ENCODE data around the gene AOC3.
A peak's percentile ranks its signal among the peaks of the same experiment; 100 is the strongest.

Gene AOC3, protein sequence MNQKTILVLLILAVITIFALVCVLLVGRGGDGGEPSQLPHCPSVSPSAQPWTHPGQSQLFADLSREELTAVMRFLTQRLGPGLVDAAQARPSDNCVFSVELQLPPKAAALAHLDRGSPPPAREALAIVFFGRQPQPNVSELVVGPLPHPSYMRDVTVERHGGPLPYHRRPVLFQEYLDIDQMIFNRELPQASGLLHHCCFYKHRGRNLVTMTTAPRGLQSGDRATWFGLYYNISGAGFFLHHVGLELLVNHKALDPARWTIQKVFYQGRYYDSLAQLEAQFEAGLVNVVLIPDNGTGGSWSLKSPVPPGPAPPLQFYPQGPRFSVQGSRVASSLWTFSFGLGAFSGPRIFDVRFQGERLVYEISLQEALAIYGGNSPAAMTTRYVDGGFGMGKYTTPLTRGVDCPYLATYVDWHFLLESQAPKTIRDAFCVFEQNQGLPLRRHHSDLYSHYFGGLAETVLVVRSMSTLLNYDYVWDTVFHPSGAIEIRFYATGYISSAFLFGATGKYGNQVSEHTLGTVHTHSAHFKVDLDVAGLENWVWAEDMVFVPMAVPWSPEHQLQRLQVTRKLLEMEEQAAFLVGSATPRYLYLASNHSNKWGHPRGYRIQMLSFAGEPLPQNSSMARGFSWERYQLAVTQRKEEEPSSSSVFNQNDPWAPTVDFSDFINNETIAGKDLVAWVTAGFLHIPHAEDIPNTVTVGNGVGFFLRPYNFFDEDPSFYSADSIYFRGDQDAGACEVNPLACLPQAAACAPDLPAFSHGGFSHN

GRCh38 chr17:42850954-42851353, at the start of gene AOC3:
Gene AOC3 (plus strand): TSS chr17:42851199. CDS start chr17:42851344, 145 bp downstream.
- DNase-seq (ENCODE audit: low read depth in 2 of 2, low spot score in 1 of 2): no peak

GRCh38 chr17:42803074-42803883, 47.7 kb upstream of the AOC3 start:
- no peak for DNase-seq (ENCODE audit: low read depth in 2 of 2, low spot score in 1 of 2)

DNA sequence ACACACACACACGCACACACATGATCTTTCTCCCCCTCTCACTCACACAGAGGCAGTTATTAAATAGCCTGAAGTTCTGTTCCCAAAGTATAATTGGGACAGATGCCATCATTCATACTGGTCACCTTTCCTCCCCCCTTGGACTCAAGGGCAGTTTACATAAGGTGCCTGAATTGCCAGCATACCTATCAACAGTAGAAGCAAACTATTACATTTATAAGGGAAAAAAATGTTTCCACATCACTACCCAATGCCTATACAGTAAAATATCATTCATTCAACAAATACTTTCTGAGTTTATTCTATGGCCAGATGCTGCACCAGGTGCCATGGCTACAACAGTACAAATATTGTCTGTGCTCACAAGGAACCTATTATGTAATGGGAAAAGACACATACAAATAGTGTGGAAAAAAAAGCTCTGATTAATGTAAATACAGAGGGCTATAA, 46.1 kb upstream of the AOC3 start:
- no peak for DNase-seq (ENCODE audit: low read depth in 2 of 2, low spot score in 1 of 2)

DNA sequence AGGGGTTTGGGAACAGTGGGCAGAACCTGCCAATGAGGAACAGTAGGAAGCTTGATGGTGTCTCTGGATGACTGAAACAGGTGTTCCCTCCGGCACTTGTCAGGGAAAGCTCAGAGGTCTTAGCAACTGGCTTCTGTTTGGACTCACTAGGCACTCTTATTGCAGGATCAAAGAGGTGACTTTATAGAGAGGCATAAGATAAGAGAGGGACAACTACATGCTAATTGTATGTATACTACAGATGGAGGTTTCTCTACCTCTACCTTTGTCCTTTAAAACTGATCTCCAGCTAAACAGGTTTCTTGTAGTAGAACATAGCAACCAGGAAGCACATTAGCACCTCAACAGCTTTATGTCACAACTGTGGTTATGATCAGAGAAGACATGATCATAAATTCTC, 44.8 kb upstream of the AOC3 start:
- no peak for DNase-seq (ENCODE audit: low read depth in 2 of 2, low spot score in 1 of 2)

GRCh38 chr17:42809250-42809649, 41.7 kb upstream of the AOC3 start:
- no peak for DNase-seq (ENCODE audit: low read depth in 2 of 2, low spot score in 1 of 2)

DNA sequence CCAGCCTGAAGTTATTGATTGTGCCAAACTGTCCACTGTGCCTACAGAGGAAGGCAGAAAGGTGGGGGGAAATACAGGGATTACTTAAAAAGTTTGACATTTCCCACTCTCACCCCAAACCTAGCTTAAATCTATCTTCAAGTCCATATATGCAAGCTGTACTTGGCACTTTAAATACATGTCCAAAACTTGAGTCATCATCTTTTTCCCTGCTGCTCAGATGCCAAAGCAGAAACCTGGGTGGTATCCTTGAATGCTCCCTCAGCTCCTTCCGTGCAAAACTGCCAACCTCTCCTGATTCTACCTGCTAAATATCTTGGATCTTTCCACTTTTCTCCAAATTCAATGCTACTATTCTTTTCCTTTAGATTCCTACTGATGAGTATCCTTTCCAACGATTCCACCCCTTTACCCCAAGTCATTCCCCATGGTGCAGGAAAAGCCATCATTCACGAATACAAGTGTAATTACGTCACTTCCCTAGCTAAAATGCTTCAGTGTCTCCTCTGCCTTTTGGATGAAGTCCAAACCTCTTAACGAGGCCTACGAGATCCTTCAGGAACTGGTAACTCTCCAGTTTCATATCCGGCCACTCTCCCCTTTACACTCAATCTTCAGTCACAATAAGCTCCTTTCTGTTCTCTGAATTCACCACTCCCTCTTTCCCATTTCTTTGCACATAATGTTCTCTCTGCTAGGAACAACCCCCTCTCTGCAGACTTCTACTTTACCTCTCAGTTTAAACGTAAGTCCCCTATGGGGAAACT, 36.2 kb upstream of the AOC3 start:
- no peak for DNase-seq (ENCODE audit: low read depth in 2 of 2, low spot score in 1 of 2)

- no peak for DNase-seq (ENCODE audit: low read depth in 2 of 2, low spot score in 1 of 2)
Measured at GRCh38 chr17:42817866-42818265, 33.1 kb upstream of the AOC3 start.

DNA sequence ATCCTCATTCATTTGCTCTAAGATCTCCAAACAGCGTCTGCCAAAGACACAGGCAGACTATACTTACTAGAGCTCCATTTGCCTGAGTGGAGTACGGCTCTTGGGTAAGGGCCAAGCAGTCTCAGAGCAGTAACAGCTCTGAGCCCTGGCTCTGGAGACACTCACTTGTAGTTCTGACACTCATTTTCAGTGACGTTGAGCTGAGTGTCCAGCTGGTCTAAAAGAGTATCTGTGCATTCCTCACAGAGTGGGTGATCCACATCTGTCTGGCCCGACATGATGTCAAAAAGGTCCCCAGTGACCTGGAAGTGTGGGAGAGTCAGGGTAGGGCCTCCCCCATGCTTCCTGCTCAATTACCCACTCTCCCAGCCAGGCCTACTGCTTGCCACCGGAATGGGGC, 32.6 kb upstream of the AOC3 start:
- DNase-seq (ENCODE audit: low read depth in 2 of 2, low spot score in 1 of 2): no peak

GRCh38 chr17:42819939-42820535, 31.0 kb upstream of the AOC3 start:
- DNase-seq (ENCODE audit: low read depth in 2 of 2, low spot score in 1 of 2): peak; percentile 19 to 31

DNA sequence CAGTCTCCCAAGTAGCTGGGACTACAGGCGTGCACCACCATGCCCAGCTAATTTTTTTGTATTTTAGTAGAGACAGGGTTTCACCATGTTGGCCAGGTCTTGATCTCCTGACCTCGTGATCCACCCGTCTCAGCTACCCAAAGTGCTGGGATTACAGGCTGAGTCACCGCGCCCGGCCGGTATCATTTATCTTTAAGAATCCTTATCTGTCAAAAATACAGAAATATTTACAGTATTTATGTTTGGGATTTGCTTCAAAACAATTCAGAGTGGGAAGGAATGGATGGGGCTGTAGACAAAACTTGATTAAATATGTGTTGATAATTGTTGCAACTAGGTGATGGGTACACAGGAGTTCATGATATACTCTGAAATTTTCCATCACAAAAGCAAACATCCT, 29.8 kb upstream of the AOC3 start:
- DNase-seq (ENCODE audit: low read depth in 2 of 2, low spot score in 1 of 2): no peak

DNA sequence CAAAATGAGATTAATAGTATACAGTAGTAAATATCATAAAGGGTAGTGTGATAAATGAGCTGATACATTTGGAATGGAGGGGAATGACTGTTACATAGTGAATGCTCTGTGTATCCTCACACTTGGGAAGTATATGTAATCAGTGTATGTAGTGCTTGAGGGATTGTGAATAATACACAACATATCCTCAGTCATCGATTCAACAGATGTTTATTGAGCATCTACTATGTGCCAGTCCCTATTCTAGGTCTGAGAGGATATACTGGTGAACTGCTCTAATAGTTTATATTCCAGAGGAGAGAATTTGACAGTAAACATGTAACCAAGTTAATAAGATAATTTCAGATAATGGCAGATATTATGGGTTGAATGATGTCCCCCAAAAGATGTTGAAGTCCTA, 23.5 kb upstream of the AOC3 start:
- DNase-seq (ENCODE audit: low read depth in 2 of 2, low spot score in 1 of 2): no peak

DNA sequence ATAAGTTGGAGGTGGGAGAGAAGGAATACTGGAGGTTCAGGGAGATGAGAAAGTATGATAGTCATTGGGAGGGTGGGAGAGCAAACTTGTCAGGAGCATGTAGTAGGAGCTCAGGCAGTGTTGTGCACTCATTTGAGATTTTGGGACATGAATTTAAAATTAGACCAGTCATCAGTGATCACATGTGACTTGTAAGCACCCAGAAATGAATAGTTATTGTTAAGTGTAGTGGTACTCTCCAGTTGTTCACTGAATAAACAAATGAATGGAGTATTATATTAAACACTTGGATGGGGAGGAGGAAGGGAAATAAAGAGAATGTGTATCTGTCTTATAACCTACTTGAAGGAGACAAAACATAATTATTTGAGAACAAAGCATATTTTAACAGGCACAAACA, 20.0 kb upstream of the AOC3 start:
- no peak for DNase-seq (ENCODE audit: low read depth in 2 of 2, low spot score in 1 of 2)

DNA sequence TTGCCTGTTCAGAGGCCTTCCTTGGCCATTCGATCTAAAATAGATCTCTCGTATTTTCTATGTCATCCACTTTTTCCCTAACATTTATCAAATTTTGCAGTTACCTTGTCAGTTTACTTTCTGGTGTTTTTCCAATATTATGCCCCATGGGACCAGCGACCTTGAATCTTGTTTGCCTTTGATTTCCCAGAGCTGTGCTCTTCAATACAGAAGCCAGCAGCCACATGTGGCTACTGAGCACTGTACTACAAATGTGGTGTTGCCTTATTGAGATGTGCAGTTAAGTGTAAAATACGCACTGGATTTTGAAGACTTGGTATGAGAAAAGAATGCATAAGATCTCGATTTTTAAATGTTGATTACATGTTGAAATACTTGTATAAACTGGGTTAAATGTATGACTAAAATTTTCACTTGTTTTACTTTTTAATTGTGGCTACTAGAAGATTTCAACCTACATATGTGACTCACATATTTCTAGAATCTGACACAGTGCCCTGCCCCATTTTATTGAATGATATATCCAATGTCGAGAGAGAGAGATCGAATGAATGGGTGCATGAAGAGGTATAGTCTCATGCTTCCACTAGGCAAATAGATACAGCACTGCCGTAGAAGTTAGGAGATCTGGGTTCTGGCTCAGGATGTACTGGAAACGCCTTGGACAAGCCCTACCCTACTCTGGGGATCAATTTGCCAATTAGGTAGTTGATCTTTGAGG, 18.6 kb upstream of the AOC3 start:
- DNase-seq (ENCODE audit: low read depth in 2 of 2, low spot score in 1 of 2): no peak

- peak; percentile 78 to 85 for DNase-seq (ENCODE audit: low read depth in 2 of 2, low spot score in 1 of 2)
Measured at GRCh38 chr17:42832934-42833766, 17.8 kb upstream of the AOC3 start, which contains the start of gene PSME3. Gene PSME3 (plus strand): TSS chr17:42833397. CDS start chr17:42833632, 235 bp downstream.

GRCh38 chr17:42833767-42834422, 17.1 kb upstream of the AOC3 start:
- DNase-seq (ENCODE audit: low read depth in 2 of 2, low spot score in 1 of 2): no peak

DNA sequence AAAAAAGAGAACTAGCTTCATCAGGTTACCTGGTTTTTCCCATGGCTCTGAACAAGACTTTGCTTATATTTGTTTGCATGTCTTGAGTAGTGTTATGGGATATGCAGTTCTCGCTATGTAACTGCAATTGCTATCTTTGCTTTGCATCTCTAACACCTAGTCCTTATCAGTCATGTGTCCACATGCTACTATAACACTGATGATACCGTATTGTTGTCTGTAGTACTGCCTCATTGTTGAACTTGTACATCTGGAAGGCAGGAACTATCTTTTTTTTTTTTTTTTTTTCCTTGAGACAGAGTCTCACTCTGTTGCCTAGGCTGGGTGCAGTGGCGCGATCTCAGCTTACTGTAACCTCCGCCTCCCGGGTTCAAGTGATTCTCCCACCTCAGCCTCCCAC, 15.3 kb upstream of the AOC3 start:
- DNase-seq (ENCODE audit: low read depth in 2 of 2, low spot score in 1 of 2): no peak

DNA sequence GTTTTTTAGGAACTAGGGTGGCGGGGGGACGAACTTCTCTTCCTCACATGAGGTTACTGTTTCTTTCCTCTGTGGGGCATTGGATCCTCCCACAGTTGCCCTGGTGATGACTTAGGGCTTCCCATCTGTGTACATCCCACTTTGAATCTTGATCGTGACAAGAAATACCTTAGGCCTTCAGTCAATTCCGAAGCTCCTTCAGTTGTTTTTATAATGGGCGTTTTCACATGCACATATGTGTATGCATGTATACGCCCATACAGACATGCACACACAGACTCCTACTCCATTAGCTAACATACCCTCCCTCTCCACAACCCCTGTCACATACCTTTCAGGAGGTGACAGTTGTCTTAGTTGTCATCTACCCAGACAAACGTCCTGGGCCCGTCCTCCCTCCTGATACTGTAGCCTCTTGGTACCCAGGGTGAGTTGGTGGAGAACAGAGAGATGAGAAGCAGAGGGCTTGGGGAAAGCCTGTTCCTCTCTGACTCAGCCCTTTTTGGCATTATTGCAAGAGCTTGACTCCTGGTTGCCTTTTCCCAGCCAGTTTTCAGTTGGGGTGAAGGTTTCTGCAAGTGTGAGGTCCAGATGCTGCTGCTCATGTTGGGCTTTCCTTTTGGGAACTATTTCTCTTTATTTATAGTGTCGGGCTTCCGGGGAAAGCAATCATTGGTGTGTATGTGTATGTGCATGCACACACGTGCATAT, 8.9 kb upstream of the AOC3 start:
- DNase-seq (ENCODE audit: low read depth in 2 of 2, low spot score in 1 of 2): no peak
